ENCODE results near the gene GJB1. TPM values are rescaled to one million over a fixed set of nuclear protein-coding genes. Genes with fewer than 3 reads are reported as not detected.

Gene GJB1
- not detected in 2 replicates for total RNA-seq

DNA sequence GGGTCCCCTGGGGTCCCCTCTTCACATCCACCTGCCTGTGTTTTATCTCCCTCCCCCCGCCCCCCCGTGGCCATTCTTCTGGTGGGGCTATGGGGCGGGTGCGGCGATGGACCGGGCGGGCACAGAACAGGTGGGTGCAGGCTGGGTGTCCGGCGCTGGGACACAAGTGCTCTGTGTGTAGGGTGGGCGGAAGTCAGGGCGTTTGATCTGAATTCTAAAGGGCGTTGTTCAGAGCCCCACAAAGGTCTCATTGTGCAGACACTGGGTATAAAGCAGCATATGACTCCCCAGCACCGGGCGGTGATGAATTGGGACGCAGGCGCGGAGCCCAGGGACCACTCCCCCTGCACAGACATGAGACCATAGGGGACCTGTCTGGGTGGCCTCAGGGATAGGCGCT lies at the start of gene GJB1:
GJB1 (plus strand) TSS at position 296 of the 400 bp plus-strand sequence. CDS start 484 bp downstream, outside the sequence.

DNA sequence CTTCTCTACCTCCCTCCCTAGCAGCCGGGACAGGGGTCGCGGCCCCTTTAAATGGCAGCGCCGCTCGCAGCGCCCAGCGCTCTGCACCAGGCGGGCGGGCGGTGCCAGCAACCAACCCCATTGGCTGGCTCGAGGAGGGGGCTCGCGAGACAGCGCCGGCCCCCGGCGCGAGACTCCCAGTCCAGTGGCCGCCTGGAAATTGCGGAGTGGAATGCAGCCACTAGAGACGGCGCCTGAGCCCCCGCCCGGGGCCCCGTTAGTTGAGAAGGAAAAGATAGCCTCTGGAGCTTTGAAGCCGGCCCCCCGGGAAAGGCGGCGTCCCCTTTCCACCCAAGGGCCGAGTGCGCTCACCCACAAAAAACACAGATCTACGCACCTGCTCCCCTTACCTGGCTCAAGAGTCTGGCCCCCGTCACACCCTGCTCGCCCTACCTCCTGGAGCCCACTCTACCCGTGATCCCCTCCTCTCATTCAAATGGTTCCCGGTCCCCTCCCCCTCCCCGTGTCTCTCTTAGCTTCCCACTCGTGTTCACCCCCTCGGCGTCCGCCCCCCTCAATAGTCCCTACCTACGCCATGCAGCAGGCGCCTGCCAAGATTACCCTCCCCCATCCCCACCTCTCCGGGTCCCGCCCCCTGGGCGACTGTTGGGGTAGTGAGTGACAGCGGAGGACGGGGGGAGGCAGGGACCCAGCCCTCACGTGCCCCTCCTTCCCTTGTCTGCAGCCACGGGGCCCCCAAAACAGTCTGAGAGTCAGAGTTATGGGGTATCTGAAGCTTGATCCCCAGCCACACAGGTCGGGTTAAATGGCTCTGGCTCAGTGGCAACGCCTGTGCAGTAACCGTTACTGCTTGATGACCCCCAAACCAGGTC lies 31.3 kb downstream of the GJB1 start, which contains the start of gene ZMYM3:
ZMYM3 (minus strand) TSS at position 49 of the 872 bp plus-strand sequence. CDS start 885 bp downstream, outside the sequence.

Other genes with a start within 250 kb of the GJB1 start
- 38.5 and 39.7 TPM in 2 replicates for gene SNX12, start 154.9 kb upstream of the GJB1 start, total RNA-seq
- gene FOXO4, start 127.4 kb upstream of the GJB1 start, total RNA-seq, result 2.4 and 2.9 TPM in 2 replicates
- gene CXorf65, start 116.5 kb upstream of the GJB1 start, total RNA-seq, result not detected in 2 replicates
- not detected in 2 replicates for gene IL2RG, start 111.6 kb upstream of the GJB1 start, total RNA-seq
- gene MED12, start 104.6 kb upstream of the GJB1 start, total RNA-seq, result 14.4 and 15.8 TPM in 2 replicates
- gene NLGN3, start 78.4 kb upstream of the GJB1 start, total RNA-seq, result 1.2 and 1.5 TPM in 2 replicates
- gene ZMYM3, start 30.9 kb downstream of the GJB1 start, total RNA-seq, result 13.6 and 15.3 TPM in 2 replicates
- gene NONO, start 60.4 kb downstream of the GJB1 start, total RNA-seq, result 333 and 336 TPM in 2 replicates
- gene ITGB1BP2, start 78.5 kb downstream of the GJB1 start, total RNA-seq, result 0.30 and 3.4 TPM in 2 replicates
- gene TAF1, start 143.1 kb downstream of the GJB1 start, total RNA-seq, result 9.8 and 11.3 TPM in 2 replicates

Data from bronchus fibroblast of lung (primary cell).